ENCODE measurements around the gene CLCC1. TPM values are rescaled to one million over a fixed set of nuclear protein-coding genes. Genes with fewer than 3 reads are reported as not detected.
"Not testable (repeated sequence)": the region's sequence is repeated elsewhere in the genome, so short reads cannot be mapped to it uniquely, and the experiment has no call there.

Gene CLCC1
- total RNA-seq, 2 experiments from 2014 or later, result 9.8 to 19.9 TPM

DNA sequence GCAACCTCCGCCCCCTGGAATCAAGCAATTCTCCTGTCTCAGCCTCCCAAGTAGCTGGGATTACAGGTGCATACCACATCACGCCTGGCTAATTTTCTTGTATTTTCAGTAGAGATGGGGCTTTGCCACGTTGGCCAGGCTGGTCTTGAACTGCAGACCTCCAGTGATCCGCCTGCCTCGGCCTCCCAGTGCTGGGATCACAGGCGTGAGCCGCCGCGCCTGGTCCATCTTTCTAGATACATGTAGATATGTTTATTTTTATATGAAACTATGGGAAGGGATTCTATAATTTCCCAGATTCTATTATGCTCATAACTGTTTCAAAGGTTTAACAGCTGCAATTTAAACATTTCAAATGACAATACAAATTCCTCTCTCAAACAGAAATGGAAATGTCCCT, 27.1 kb downstream of the CLCC1 start:
- H3K4me2 ChIP-seq (ENCODE audit: low read length), result no peak overlapping the region
- ChIA-PET CTCF (ENCODE audit: unreplicated experiment) (no interaction called here), POLR2A (no interaction called here)
- TF ChIP-seq EZH2phosphoT487 (IDR thresholded peaks at IDR 0.05; ENCODE audit: borderline replicate concordance, low read depth, low read length), result no peak
- TF ChIP-seq, protein P1, sequence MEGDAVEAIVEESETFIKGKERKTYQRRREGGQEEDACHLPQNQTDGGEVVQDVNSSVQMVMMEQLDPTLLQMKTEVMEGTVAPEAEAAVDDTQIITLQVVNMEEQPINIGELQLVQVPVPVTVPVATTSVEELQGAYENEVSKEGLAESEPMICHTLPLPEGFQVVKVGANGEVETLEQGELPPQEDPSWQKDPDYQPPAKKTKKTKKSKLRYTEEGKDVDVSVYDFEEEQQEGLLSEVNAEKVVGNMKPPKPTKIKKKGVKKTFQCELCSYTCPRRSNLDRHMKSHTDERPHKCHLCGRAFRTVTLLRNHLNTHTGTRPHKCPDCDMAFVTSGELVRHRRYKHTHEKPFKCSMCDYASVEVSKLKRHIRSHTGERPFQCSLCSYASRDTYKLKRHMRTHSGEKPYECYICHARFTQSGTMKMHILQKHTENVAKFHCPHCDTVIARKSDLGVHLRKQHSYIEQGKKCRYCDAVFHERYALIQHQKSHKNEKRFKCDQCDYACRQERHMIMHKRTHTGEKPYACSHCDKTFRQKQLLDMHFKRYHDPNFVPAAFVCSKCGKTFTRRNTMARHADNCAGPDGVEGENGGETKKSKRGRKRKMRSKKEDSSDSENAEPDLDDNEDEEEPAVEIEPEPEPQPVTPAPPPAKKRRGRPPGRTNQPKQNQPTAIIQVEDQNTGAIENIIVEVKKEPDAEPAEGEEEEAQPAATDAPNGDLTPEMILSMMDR (conservative IDR thresholded peaks at IDR 0.05; ENCODE audit: low read length), result no peak
- no peak for DNase-seq (ENCODE audit: low spot score)
- H3K4me1 ChIP-seq (ENCODE audit: insufficient read depth, low read length, poor library complexity, severe bottlenecking), result no peaks in the 10 kb centered on the region
- H3K9me3 ChIP-seq (ENCODE audit: low read length), result no peaks in the 10 kb centered on the region
- no peak overlapping the region for H3K27ac ChIP-seq (ENCODE audit: low read depth, low read length, poor library complexity, severe bottlenecking)
- intact Hi-C loops (cut with micrococcal nuclease; ENCODE audit: unreplicated experiment), result no loop called here
- no peaks in the 10 kb centered on the region for H4K20me1 ChIP-seq (ENCODE audit: insufficient read depth, low read length)
- H3K9me2 ChIP-seq (ENCODE audit: insufficient read depth, low read length), result no peaks in the 10 kb centered on the region
- no peak overlapping the region for H2AFZ ChIP-seq (ENCODE audit: low read length)
- no peak overlapping the region for H3K4me3 ChIP-seq (ENCODE audit: low read depth, low read length, poor library complexity, severe bottlenecking)
- H3K79me2 ChIP-seq (ENCODE audit: insufficient read depth, low read depth, low read length), result no peaks in the 10 kb centered on the region
- peaks cover 77% of the 10 kb centered on the region for H3K36me3 ChIP-seq (ENCODE audit: insufficient read depth, low read length)
- no TSS peak for BruUV-seq (replicated peaks)

DNA sequence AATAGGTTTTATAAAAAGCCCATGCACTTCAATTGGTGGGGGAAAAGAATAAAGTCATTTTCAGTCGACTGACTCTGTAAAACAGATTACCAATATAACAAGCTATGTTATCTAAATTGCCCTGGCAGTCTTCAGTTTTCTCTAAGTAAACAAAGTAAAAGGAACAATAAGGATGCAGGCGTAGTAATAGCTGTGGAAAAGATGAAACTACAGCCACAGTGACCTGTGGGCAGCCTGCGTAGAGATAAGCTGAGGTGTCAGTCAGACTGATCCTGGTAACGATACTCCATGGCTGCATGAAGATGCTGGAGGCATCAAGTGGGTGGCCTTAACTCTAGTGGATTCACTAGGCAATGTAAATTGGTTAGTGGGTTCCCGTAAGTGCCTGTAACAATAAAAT, 29.3 kb downstream of the CLCC1 start:
- BruUV-seq (replicated peaks), result no TSS peak
- H3K4me1 ChIP-seq (ENCODE audit: insufficient read depth, low read length, poor library complexity, severe bottlenecking), result no peaks in the 10 kb centered on the region
- ChIA-PET POLR2A (interaction anchor here (0.7 to 1.0 kb wide), 2 partner anchors 15 to 85 kb away, joined by 3 to 7 read pairs; no protein-coding TSS in a partner anchor), CTCF (ENCODE audit: unreplicated experiment) (no interaction called here)
- H3K36me3 ChIP-seq (ENCODE audit: insufficient read depth, low read length), result peaks cover 86% of the 10 kb centered on the region
- H4K20me1 ChIP-seq (ENCODE audit: insufficient read depth, low read length), result no peaks in the 10 kb centered on the region
- no peak for TF ChIP-seq EZH2phosphoT487 (IDR thresholded peaks at IDR 0.05; ENCODE audit: borderline replicate concordance, low read depth, low read length)
- TF ChIP-seq, protein P1 (conservative IDR thresholded peaks at IDR 0.05; ENCODE audit: low read length), result no peak
- no peak for DNase-seq (ENCODE audit: low spot score)
- intact Hi-C loops (cut with micrococcal nuclease; ENCODE audit: unreplicated experiment), result no loop called here
- H2AFZ ChIP-seq (ENCODE audit: low read length), result no peak overlapping the region
- no peaks in the 10 kb centered on the region for H3K79me2 ChIP-seq (ENCODE audit: insufficient read depth, low read depth, low read length)
- no peak overlapping the region for H3K4me3 ChIP-seq (ENCODE audit: low read depth, low read length, poor library complexity, severe bottlenecking)
- no peaks in the 10 kb centered on the region for H3K9me3 ChIP-seq (ENCODE audit: low read length)
- H3K9me2 ChIP-seq (ENCODE audit: insufficient read depth, low read length), result no peaks in the 10 kb centered on the region
- H3K27ac ChIP-seq (ENCODE audit: low read depth, low read length, poor library complexity, severe bottlenecking), result no peak overlapping the region
- no peak overlapping the region for H3K4me2 ChIP-seq (ENCODE audit: low read length)

DNA sequence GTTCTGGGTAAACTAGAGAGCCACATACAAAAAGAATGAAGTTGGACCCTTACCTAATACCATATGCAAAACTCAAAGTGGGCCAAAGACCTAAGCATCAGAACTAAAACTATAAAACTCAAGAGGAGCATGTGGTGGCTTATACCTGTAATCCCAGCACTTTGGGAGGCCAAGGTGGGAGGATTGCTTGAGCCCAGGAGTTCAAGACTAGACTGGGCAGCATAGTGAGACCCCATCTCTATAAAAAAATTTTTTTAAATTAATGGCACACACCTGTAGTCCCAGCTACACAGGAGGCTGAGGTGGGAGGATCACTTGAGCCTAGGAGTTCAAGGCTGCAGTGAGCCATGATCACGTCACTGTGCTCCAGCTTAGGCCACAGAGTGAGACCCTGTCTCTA, 35.7 kb downstream of the CLCC1 start:
- H4K20me1 ChIP-seq (ENCODE audit: insufficient read depth, low read length); BruUV-seq (replicated peaks); DNase-seq (ENCODE audit: low spot score); CTCF ChIA-PET (ENCODE audit: unreplicated experiment); H3K9me2 ChIP-seq (ENCODE audit: insufficient read depth, low read length); H3K4me3 ChIP-seq (ENCODE audit: low read depth, low read length, poor library complexity, severe bottlenecking); H3K4me1 ChIP-seq (ENCODE audit: insufficient read depth, low read length, poor library complexity, severe bottlenecking); H2AFZ ChIP-seq (ENCODE audit: low read length); H3K4me2 ChIP-seq (ENCODE audit: low read length); H3K9me3 ChIP-seq (ENCODE audit: low read length); H3K79me2 ChIP-seq (ENCODE audit: insufficient read depth, low read depth, low read length); H3K27ac ChIP-seq (ENCODE audit: low read depth, low read length, poor library complexity, severe bottlenecking); intact Hi-C loops (cut with micrococcal nuclease; ENCODE audit: unreplicated experiment): not testable (repeated sequence)
- H3K36me3 ChIP-seq (ENCODE audit: insufficient read depth, low read length), result peaks cover 91% of the 10 kb centered on the region
- POLR2A ChIA-PET, result interaction anchor here (0.8 kb wide), 1 partner anchor 31 kb away, joined by 3 read pairs; no protein-coding TSS in a partner anchor
